Stimulated activated CD8-positive, alpha-beta memory T cell treated with anti-CD3 and anti-CD28 coated beads, Interleukin-15, amount 100 ng/mL, for 48 hours (primary cell): Measurements from ENCODE around the gene MCRS1.
"Not testable (repeated sequence)": the region's sequence is repeated elsewhere in the genome, so short reads cannot be mapped to it uniquely, and the experiment has no call there.

Experiments
- DNase-seq, 2 donors: peaks; one replicate each; pipeline ENCODE4 v3.0.0-alpha.2; 2020; ENCODE audit warnings: low read depth in 2 of 2

Gene MCRS1

DNA sequence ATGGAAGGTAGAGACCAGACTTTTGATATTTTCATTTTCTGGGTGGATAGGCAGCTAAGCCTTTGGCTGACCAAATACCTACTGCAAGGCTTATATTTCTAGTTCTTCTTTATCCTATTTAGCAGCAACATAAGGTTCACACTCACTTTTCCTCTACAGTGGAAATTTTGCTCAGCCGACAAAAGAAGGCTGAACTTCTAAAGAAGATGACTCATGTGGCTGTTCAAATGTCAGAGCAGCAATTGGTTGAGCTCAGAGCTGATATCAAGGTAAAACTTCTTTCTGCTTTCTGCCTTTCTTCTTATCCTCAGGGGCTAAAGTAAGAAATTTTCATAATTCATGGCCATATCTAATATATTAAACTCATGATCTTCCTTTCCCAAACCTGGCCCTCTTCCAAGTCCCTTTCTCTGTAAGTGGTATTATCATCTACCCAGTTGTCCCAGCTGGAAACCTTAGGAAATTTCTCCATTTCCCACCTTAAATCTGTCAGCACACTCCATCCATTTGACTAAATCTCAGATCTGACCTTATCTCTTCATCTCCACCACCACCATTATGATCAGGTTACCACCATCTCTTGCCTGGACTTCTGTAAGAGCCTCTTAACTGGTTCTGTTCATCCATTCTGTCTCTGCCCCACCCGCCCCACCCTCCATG, 48.9 kb downstream of the MCRS1 start:
- no peak for DNase-seq

GRCh38 chr12:49515266-49515665, 52.7 kb downstream of the MCRS1 start:
- DNase-seq: no peak

DNA sequence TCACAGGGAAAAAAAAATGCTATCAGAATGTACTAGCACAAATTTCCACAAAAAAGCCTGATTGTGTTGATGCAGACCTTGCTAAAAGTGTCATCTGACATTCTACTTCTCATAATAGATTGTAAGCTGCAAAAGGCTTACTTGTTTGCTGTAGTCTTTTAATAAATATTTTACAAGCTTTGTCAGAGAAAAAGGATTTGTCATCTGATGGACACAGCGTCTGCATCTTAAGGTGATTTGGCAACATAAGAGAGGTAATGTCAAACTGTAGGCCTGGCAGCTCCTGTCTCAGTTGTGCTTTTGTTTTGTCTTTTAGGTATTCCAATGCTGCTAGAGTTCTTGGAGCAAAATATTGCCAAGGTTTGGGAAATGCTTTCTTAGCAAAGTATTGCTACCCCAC, 55.4 kb downstream of the MCRS1 start:
- DNase-seq: no peak

DNA sequence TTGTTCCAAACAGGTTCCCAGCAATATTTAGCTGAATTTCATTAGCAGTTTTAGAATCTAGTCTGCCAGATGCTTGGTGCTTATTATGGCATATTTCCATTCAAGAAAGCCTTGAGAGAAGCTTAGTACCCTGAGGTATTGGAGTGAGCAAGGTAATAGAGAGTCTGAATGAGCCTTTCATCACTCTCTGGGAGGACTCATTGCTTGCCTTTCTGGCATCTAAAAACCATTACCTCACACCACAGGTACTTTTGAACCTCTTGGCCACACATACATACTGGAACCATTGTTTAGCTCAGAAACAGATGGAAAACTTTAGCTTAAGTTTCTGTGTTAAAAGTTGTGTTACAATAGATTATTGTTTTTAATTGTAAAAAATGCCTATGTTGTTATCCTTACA, 56.5 kb downstream of the MCRS1 start:
- DNase-seq: no peak

DNA sequence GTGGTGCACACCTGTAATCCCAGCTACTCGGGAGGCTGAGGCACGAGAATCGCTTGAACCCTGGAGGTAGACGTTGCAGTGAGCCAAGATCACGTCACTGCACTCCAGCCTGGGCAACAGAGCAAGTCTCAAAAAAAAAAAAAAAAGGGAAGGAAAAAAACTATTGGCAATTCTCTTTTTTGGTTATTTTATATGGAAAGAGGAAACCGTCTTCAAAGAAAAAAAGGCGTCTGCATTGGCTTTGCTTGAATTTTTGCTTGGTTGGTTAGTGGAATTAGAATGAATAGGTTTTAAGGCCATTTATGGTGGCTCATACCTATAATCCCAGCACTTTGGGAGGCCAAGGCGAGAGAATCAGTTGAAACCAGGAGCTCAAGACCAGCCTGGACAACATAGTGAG, 58.3 kb downstream of the MCRS1 start:
- DNase-seq: not testable (repeated sequence)
